ENCODE measurements around the gene ZNF536.

GRCh38 chr19:30448386-30449077, 76.3 kb downstream of the ZNF536 start:
- TF ChIP-seq POLR2A (IDR thresholded peaks at IDR 0.05) (no peak), CTCF (IDR thresholded peaks at IDR 0.05) (no peak)
